NCI-H345 treated with DMSO at 0.1 percent for 48 hours (cell line): ENCODE measurements around the gene DDX28.

Experiments
- DNase-seq: peaks from one replicate; lab custom pipeline; 2025; ENCODE audit not compliant: unreplicated experiment; lab: John Stamatoyannopoulos, UW

DDX28 gene

GRCh38 chr16:68022728-68023537, at the start of gene DDX28, which contains the start of gene DUS2:
TSS of gene DDX28 (minus strand) at chr16:68023232. CDS start at chr16:68023202, 30 bp downstream.
TSS of gene DUS2 (plus strand) at chr16:68023284. CDS start at chr16:68038024, 14,740 bp downstream.
- DNase-seq: peak; percentile 38

- DNase-seq: no peak
Observed at GRCh38 chr16:68072038-68072695, 49.1 kb upstream of the DDX28 start.

- no peak for DNase-seq
Observed at GRCh38 chr16:68071518-68071901, 48.5 kb upstream of the DDX28 start.

DNA sequence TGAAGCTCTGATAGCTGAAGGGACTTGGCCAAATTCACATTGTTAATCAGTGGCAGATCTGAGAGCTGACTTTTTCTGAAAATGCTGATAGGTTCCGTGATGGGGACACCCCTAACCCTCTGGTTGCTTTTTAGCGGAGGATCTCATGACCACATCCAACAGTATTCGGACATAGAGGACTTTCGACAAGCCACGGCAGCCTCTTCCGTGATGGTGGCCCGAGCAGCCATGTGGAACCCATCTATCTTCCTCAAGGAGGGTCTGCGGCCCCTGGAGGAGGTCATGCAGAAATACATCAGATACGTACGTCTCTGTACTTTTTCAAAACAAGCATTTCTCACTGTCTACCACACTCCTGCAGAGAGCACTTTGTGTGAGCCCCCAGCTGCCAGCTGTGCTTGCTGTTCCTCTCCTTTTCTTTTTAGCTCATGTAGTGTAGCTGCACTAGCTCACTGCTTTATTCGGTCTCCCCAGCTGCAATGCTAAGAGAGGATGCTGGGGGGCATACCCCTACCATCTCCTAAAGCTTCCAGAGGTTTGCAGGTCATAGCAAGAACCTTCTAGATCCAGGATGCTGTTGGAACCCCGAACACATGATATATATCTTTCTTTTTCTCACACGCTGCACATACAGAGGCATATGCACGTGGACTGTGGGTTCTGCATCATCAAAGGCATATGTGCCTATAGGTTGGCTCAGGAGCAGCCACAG, 47.9 kb upstream of the DDX28 start:
- no peak for DNase-seq

DNA sequence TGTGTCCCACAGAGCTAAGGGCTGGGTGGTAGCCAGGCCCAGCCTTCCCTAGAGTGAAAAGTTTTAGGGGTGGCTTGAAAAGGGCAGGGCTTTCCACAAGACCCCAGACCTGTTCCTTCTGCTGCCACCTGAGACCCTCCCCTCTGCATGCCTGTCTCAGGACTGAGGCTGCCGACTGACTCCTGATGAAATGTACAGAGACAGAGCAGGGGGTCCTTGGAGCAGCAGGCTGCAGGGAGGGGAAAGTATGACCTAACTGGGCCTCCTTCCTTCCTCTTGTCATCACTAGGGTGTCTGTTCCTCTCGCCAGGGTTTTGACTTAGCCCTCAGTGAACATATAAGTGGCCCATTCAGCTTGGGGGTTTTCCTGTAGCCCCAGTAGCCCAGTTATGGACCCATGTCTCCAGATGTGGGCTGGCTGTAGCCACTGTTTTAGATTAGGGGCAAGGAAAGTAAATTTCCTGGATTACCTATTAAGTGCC, 47.3 kb upstream of the DDX28 start:
- no peak for DNase-seq

GRCh38 chr16:68069511-68070248, 46.6 kb upstream of the DDX28 start:
- DNase-seq: no peak

DNA sequence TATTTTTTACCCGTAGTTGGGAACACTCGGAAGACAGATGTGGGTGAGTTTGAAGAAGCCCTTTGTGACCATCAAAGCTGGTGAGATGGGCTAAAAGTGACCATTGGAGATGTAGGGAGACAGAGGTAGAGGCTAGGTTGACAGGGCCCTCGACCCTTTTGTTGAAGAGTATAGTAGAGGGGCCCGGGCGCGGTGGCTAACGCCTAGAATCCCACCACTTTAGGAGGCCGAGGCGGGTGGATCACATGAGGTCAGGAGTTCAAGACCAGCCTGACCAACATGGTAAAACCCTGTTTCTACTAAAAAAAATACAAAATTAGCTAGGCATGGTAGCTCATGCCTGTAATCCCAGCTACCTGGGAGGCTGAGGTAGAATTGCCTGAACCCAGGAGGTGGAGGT, 45.9 kb upstream of the DDX28 start:
- DNase-seq: no peak

GRCh38 chr16:68066763-68067162, 43.7 kb upstream of the DDX28 start:
- DNase-seq: no peak

DNA sequence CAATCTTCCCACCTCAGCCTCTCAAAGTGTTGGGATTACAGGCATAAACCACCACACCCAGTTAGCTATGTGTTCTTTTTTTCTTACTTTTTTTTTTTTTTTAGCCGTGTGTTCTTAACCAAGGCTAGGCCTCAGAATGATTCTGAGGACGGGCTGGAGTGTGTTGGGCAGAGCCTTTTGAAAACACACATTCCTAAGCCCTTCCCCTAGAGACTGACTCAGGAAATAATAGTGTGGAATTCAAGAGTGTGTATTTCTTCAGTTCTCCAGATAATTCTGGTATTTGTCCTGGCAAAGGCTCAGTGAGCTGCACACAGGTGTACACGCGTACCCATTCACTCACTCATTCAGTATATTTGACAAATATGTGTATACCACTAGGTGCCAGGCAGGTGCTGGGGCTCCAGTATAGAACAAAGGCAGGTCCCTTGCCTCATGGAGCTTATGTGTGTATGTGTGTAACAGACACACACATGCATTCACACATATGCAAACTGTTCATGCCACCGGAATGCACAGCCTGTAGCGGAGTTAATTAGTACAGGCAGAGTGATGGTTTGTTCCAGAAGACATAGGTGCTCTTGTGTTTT, 42.8 kb upstream of the DDX28 start:
- no peak for DNase-seq

DNA sequence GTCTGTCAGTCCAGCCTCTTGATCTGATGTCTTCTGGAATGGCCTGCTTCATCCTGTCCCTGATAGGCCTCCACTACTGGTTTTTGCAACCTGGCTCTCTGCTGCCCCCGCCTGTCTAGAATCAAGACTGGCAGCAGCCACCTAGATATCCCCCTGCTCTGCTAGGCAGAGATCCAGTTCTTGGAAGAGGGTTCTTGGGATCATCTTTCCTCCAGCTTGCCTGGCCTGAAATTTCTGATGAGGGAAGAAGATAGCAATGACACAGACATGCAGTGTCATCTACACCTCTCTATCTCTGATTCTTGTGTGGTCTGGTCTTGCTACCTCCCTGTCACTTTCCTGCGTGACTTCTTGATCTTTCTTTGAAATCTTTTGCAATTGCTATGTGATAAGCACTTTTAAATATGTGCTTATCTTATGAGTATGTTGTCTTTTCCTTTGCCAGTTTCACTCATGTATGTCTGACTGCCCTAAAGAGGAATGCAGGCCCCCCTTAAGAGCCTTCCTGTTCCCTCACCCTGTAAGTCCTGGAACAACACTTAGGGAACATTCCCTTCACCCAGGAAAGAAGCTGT, 41.8 kb upstream of the DDX28 start:
- peak; percentile 7 for DNase-seq

DNA sequence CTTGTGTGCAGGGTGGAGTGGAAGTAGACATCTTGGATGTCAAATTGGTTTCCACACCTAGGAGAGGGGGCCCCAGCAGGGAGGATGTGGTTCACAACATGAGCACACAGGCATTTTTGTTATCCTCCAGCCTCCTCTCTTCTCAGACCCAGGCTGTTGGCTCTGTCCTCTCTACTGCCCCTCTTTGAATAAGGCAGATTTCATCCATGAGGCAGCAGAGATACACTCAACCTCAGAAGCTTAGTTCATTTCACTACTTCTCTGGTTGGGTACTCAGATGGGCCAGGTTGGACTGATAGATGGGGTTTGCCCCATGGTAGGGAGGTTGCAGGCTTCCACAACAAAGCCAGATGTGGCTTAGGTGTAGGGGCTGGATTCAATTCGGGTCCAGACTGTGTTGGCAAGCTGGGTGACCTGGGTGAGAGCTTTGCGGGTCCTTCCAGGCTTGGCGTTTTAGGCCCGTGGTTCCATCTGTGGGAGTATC, 39.9 kb upstream of the DDX28 start:
- DNase-seq: no peak

DNA sequence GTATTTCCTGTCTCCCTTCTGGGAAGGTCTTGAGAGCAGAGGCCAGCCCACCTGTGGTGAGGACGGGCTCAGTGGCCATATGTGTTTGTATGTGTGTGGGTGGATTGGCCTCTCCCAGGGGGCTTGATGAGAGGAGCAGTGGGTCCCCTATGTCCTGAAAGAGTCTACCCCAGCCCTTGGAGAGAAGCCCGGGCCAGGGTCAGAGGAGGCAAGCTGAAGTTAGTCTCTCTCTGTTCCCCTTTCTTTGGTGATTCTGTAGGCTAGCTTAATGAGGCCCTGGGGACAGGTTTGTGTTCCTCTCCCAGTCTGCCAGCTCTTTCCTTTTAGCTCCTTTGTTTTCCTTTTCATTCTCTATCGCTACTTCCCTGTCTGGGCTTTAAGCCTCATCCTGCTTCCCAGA, 38.4 kb upstream of the DDX28 start:
- DNase-seq: no peak

DNA sequence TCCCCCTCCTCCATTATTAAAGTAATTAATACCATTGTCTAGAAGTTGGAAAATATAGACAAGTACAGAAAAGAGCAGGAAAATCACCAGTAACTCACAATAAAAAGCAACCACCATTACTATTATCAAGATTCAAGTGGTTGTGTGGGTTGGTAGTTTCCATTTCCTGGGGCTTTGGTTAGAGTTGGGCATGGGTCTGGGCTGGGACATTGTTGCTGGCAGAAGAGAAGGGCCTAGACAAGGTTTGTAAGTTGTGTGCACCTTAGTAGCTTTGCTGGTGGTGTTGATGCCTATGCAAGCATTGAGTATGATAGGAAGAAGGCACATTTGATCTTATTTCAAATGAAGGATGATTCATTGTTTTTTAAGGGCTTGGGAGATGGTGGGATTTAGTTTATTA, 36.8 kb upstream of the DDX28 start:
- DNase-seq: no peak

DNA sequence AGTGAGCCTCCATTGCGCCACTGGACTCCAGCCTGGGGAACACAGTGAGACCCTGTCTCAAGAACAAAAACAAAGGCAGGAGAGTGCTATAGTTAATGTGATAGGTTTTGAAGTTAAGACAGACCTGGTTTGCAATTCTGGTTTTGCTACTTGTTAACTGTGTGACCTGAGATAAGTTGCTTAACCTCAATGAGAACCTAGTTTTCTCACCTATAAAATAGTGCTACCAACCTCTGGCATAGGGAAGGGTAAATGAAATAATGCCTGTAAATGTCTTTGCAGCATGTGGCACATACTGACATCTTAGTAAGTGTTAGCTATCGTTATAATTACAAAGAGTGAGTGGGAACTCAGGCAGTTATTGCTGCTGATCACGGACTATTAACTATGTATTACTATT, 32.4 kb upstream of the DDX28 start:
- no peak for DNase-seq

GRCh38 chr16:68049449-68049848, 26.4 kb upstream of the DDX28 start:
- no peak for DNase-seq

GRCh38 chr16:68047987-68048386, 25.0 kb upstream of the DDX28 start:
- no peak for DNase-seq

DNA sequence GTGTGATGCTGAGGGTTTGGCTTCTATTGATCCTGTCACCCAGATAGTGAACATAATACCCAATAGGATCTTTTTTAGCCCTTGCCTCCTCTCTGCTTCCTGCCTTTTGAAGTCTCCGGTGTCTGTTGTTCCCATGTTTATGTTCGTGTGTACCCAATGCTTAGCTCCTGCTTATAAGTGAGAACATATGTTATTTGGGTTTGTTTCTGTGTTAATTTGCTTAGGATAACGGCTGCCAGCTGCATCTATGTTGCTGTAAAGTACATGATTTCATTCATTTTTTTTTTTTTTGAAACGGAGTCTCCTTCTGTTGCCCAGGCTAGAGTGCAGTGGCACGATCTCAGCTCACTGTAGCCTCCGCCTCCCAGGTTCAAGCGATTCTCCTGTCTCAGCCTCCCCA, 23.1 kb upstream of the DDX28 start:
- DNase-seq: no peak

DNA sequence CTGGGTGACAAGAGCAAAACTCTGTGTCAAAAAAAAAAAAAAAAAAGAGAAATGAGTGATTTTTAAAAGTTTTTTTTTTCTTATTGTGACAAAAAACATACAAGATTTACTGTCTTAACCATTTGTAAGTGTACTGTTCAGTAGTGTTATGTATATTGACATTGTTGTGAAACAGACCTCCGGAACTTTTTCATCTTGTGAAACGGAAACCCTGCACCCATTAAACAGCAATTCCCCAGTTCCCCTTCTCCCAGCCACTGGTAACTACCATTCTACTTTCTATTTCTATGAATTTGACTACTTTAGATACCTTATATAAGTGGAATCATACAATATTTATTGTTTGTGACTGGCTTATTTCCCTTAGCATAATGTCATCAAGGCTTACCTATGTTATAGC, 18.8 kb upstream of the DDX28 start:
- DNase-seq: no peak

GRCh38 chr16:68040506-68041288, 17.7 kb upstream of the DDX28 start:
- DNase-seq: peak; percentile 31
